Adrenal gland (tissue), 12 donors: ENCODE results near the gene COQ2. TPM values are rescaled to one million over a fixed set of nuclear protein-coding genes. Genes with fewer than 3 reads are reported as not detected.

ENCODE experiments used
- DNase-seq, 7 donors: peaks; one replicate each; pipeline ENCODE4 v3.0.0-alpha.2; 2019 to 2020
- H3K27ac ChIP-seq, 5 donors: fragments of 200-600 bp; sonication (generic) in 4 of 5; 1 replicate in 3 of 5; 2 replicates in 2 of 5; pipeline versions ENCODE4 v1.5.1 to v1.8.0; 2016 to 2020; ENCODE audit warnings: mild to moderate bottlenecking in 1 of 5
- H3K27me3 ChIP-seq: fragments of 200-600 bp; 2 replicates; pipeline ENCODE4 v1.8.0; 2021
- H3K36me3 ChIP-seq, 2 donors: fragments of 200-600 bp; replicated peaks in 1 of 2; 1 replicate in 1 of 2; 2 replicates in 1 of 2; pipeline versions ENCODE4 v1.5.1 to v1.8.0; 2018 to 2022
- H3K4me1 ChIP-seq, 2 donors: fragments of 200-600 bp; replicated peaks in 1 of 2; 1 replicate in 1 of 2; 2 replicates in 1 of 2; pipeline versions ENCODE4 v1.5.1 to v1.8.0; 2018 to 2021
- H3K4me3 ChIP-seq, 4 donors: fragments of 200-600 bp; sonication (generic) in 3 of 4; one replicate each; pipeline ENCODE4 v1.5.1; 2016 to 2018
- H3K9me3 ChIP-seq, 3 donors: fragments of 200-600 bp; sonication (generic) in 1 of 3; replicated peaks in 1 of 3; 1 replicate in 2 of 3; 2 replicates in 1 of 3; pipeline versions ENCODE4 v1.5.1 to v1.8.0; 2016 to 2021
- CTCF ChIP-seq, 6 experiments: fragments of 450-650 bp in 4 of 6; fragments of 200-600 bp in 2 of 6; sonication (generic) in 1 of 6; IDR thresholded peaks; 1 replicate in 5 of 6; 2 replicates in 1 of 6; pipeline versions ENCODE4 v1.5.1 to v1.8.0; 2016 to 2021; ENCODE audit warnings: antibody characterized with exemption in 6 of 6, mild to moderate bottlenecking in 2 of 6, moderate library complexity in 1 of 6
- intact Hi-C, 2 donors: fragments of 100-400 bp; cut with DNase I; formaldehyde crosslinking; loops; one replicate each; pipeline versions ENCODE4 v1.14.1 to v1.15.0; 2022 to 2023
- polyA plus RNA-seq, 3 donors: library from polyadenylated mRNA; stranded (reverse); fragments of 200-250 nt in 2 of 3; fragments of 350-450 nt in 1 of 3; fragmentation: Illumina TruSeq in 1 of 3; extraction: RNeasy Lipid Tissue Mini Kit (QIAGEN cat#74804) in 1 of 3; gene quantifications; one replicate each; pipeline ENCODE4 v1.2.3, GENCODE V29; 2013 to 2014
- small RNA-seq, 2 donors: library from RNA; depleted of rRNA; stranded (forward); fragments of <200 nt; gene quantifications; one replicate each; pipeline ENCODE3, GENCODE V24; 2016
- total RNA-seq, 9 donors: library from RNA; depleted of rRNA in 4 of 9; stranded (reverse); fragments of >200 nt in 4 of 9; fragments of 120-200 nt in 1 of 9; fragmentation: NEBNext Ultra II Directional in 1 of 9; extraction: Animal tissue kit (Norgen Biotek cat#: 25700) in 1 of 9; gene quantifications; one replicate each; pipeline versions ENCODE4 v1.1.0 to v1.2.4, GENCODE V29; 2013 to 2023
- donor health status: healthy with polysubstance abuse.
- donor health status: Bipolar disorder and iron deficiency.
- donor health status: DM: yes; HTN: yes; CAD: no.
- donor health status: DM: no; HTN: no; CAD: no.
- donor health status: DM: no; HTN: no; CAD: no.
- donor health status: DM: yes; HTN: yes; CAD: no.

Gene COQ2
- total and polyA plus RNA-seq, 12 donors, result 10.5 to 73.9 (median 30.9) TPM

DNA sequence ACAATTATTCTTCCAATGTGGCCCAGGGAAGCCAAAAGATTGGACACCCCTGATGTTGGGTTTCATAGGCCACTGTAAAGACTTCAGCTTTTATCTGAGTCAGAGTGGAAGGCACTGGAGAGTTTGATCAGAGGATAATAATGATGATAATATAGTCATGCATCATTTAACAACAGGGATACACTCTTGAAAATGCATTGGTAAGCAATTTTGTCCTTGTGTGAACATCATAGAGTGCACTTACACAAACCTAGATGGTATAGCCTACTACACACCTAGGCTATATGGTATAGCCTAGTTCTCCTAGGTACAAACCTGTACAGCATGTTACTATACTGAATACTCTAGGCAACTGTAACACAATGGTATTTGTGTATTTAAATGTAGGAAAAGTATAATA, 70.5 kb downstream of the COQ2 start:
- H3K36me3 ChIP-seq, result no peaks in the 10 kb centered on the region
- H3K4me3 ChIP-seq, result no peak overlapping the region
- intact Hi-C loops, result no loop called here
- TF ChIP-seq CTCF (IDR thresholded peaks at IDR 0.05), result no peak
- no peak overlapping the region for H3K27ac ChIP-seq
- peaks cover 0 to under 1% of the 10 kb centered on the region in 2 donors for H3K4me1 ChIP-seq
- no peaks in the 10 kb centered on the region for H3K27me3 ChIP-seq
- no peak for DNase-seq
- no peaks in the 10 kb centered on the region for H3K9me3 ChIP-seq

Small RNA genes within 50 kb of the gene (small RNA-seq; reads per million reads assigned to genes)
- 0 reads per million in 2 donors for gene AC114781.3

Other genes starting within 250 kb of the COQ2 start
- 10 to 100 TPM; 36.5 to 89.4 (median 46.1) TPM for gene COPS4, start 249.6 kb downstream of the COQ2 start, total RNA-seq
- 100 to 1,000 TPM in 1 of 3 donors, 10 to 100 TPM in 2; 13.4 to 110 (median 18.4) TPM for gene COPS4, start 249.6 kb downstream of the COQ2 start, polyA plus RNA-seq
- gene PLAC8, start 170.1 kb downstream of the COQ2 start, total RNA-seq, result 1 to 10 TPM in 8 of 9 donors, not detected in 1; 1.8 to 5.9 (median 2.8) TPM
- 10 to 100 TPM in 1 of 3 donors, 1 to 10 TPM in 2; 1.4 to 14.4 (median 4.1) TPM for gene PLAC8, start 170.1 kb downstream of the COQ2 start, polyA plus RNA-seq
- gene HPSE, start 50.0 kb upstream of the COQ2 start, total RNA-seq, result 10 to 100 TPM in 1 of 9 donors, 1 to 10 TPM in 7, under 1 TPM in 1; 0.44 to 12.3 (median 7.1) TPM
- gene HPSE, start 50.0 kb upstream of the COQ2 start, polyA plus RNA-seq, result 1 to 10 TPM in 2 of 3 donors, under 1 TPM in 1; 0.64 to 2.6 (median 2.0) TPM
- 10 to 100 TPM; 21.1 to 80.0 (median 38.9) TPM for gene HELQ, start 171.0 kb upstream of the COQ2 start, total RNA-seq
- gene HELQ, start 171.0 kb upstream of the COQ2 start, polyA plus RNA-seq, result 10 to 100 TPM; 12.1 to 34.9 (median 16.2) TPM
- gene MRPS18C, start 171.3 kb upstream of the COQ2 start, total RNA-seq, result 10 to 100 TPM; 17.2 to 73.1 (median 51.8) TPM
- gene MRPS18C, start 171.3 kb upstream of the COQ2 start, polyA plus RNA-seq, result 100 to 1,000 TPM in 1 of 3 donors, 10 to 100 TPM in 2; 33.9 to 112 (median 48.1) TPM
- 10 to 100 TPM in 5 of 9 donors, 1 to 10 TPM in 4; 4.7 to 18.7 (median 10.1) TPM for gene ABRAXAS1, start 200.3 kb upstream of the COQ2 start, total RNA-seq
- 1 to 10 TPM; 3.2 to 8.4 (median 4.2) TPM for gene ABRAXAS1, start 200.3 kb upstream of the COQ2 start, polyA plus RNA-seq